HG03025 (cell line): ENCODE data around the gene NASP.
"Not testable (repeated sequence)": the region's sequence is repeated elsewhere in the genome, so short reads cannot be mapped to it uniquely, and the experiment has no call there.

ENCODE experiments used
- ATAC-seq: cut with Tn5 transposase; IDR thresholded peaks from one replicate; pipeline ENCODE4 v1.9.1; 2021; ENCODE audit warnings: mild to moderate bottlenecking, moderate library complexity; ENCODE audit not compliant: unreplicated experiment, low FRiP score

Gene NASP

DNA sequence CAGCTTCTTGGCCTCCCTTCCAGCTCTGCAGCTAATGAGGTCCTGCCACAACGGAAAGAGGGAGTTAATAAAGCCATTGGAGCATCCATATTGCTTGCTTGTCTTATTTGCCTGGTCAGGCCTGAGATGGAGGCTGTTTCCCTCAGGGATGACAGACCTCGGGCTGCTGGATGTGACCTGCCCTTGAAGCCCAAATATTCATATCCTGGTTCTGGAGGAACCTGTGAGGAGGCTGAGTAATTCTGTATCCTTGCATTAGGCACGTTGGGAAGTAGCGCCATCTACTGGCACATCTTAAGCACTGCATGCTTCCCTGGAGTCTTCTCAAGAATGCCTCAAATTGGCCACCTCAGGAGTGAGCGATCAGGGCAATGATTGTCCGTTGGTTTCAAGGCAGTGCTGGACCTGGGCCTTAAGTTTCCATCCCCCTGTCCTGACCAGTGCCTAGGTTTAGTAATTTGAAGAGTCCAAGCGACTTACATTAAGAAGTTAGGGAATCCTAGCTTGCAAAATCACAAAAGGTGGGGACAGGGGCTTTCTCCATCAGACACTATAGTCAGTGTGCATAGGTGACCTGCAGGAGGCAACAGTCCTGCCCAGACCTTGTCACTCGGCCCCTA, 13.8 kb upstream of the NASP start:
- ATAC-seq: peak; percentile 47

DNA sequence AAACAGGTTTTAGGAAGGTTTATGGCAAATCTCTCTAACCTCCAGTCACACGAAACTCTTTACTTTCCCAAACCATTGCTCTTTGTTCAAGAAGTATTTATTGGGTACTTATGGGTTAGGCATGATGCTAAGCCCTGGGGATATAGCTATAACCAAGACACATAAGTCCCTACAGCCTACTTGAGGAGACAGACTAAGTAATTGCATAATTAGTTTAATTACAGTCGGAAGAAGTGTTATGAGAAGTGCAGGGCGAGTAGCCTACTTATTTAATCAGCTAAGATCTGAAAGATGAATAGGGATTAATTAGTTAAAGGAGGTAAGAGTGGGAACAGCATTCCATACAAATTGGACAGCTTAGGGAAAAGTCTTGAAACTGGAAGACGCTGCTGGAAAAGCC, 13.2 kb upstream of the NASP start:
- no peak for ATAC-seq

DNA sequence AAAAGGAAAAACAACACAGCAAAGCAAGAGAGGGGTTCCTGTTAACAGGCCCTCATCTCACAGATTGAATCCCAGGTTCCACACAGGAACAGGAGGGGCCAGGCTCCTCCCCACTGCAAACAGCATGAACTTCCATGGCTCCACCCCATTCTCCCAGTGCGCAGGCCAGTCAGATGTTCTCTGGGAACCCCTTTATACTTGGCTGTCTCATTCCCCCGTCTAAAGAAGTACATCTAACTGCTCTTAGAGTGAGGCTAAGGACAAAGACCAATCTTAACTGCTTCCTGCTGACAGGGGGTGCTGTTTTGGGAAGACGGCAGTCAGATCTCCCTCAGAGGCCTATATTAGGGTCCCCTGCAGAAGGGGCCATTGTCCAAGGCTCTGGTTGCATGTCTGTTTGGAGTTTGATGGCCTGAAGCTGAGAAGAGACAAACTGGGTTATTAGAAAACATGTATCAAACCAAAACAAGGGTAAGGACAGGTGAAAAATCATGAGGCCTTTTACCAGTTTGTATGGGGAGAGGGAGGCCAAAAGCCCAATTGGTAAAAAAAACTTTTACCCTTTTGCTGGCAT, 10.5 kb upstream of the NASP start:
- no peak for ATAC-seq

DNA sequence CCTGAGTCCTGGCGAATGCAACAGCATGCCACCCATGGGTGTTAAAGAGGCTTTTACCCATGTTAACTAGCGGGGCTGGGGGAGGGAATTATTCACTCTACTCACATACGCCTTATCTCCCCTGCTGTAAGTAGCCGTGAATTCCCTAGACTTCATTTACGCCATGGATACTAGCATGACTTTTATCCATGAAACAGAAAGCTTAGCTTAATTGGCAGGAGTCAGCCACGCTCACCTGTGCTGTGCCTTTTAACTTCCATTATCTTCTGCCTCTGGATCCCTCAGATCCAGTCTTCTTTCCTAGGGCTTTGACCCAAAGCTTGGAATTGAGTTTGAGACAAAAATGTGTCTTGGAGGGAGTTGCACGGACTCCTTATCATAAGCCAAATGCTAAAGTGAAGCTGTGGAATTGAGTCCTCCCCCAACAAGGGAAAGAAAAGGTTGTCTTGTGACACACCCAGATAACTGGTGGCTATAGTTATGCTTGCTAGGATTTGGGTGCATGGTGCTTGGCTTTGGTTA, 9.7 kb upstream of the NASP start:
- ATAC-seq: no peak

DNA sequence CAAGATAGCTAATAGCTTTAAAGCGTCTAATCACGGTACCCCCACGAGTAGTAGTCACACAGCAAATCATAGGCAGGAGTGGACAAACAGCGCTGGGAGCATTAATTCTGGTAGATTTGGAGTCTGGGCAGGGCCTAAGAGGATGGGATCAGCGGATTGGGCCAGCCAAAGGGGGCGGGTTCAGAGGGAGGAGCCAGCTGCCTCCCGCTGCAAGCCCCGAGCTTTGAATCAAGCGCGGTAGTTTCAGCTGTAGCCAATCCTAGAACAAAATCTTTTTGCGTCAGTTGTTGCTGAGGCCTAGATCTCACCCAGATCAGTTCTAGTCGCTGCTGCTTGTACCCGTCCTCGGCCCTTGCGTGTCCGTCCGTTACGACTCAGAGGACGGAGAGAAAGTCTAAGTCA, 576 bp upstream of the NASP start:
- ATAC-seq: peak; percentile 74

DNA sequence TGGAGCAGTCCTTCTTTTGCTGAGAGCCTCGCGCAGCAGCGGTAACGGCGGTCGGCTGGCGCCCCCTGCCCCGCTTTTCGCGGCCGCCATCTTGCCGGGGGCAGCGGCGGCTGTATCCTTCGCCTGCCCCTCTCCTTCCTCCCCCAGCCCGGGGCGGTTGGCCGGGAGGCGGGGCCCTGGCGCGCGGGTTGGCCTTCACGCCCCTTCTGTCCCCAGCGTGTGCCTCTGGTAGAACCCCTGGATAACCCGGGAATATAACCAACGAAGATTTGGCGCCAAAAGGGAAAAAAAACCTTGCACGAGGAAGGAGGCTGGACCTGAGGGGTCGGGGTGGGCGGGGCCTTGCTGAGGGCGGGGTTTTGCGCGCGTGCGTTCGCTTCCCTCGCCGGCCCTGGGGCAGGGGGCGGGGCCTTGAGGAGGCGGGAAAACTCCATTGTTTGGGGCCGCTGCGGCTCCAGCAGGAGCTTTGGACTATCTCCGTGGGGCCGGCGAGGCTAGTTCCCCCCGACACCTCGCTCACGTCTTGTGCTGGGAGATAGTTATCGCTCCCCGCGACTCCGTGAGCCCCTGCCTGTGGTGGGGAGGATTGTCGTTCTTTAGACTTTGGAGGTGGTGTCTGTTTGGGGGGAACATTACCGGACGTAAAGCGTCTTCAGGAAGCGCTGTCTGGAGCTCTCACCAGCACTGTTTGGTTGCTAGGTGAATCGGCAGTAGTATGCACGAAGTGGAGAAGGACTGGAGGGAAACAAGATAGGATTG, 689 bp downstream of the NASP start:
- ATAC-seq: peak; percentile 31

DNA sequence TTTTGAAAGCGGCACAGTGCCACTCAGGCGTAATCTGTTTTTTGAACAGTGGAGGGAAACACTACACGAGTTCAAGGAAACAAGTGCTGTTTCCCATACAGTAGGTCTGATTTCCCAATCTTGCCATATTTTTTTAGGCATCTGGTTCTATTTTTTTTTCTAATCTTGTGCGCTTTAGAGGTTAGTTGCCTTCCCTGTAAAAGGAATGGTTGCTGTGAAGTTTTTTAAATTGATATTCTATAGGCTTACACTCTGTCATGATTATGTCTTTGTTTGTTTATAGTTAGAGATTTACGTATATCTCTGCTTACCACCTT, 1.2 kb downstream of the NASP start:
- ATAC-seq: no peak

DNA sequence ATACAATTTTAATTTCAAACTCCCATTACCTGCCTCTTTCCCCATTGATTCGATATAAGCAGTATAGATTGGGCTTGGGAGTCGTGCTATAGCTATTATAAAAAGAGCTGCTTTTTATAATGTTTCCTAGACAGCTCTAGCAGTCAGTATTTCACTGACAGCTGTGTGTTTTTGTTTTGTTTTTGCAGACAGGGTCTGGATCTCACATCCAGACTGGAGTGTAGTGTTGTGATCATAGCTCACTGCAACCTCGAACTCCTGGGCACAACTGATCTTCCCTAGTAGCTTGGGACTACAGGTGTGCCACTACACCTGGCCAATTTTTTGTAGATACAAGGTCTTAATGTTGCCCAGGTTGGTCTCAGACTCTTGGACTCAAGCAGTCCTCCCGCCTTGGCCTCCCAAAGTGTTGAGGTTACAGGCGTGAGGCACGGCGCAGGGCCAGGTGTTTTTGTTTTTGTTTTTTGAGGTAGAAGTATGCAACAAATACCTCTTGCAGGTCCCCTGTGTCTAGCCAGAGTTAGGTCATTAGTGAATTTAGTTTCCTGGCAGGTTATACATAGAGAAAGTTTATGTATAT, 1.7 kb downstream of the NASP start:
- no peak for ATAC-seq

DNA sequence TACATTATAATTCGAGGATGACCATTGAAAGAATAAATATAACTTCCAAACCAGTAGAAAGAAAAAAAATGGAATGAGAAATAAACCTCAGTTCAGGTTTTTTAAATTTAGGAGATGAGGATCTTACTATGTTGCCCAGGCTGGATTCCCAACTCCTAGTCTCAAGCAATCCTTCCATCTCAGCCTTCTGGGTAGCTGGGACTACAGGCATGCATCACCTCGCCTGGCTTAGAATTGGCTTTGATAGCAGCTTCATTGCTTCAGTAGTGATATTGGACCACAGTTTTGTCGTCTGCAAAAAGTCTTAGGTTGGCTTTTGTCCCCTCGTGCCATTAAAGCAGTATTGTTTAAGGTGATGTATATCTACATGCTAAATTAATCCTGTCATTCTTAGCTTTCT, 2.9 kb downstream of the NASP start:
- ATAC-seq: no peak

DNA sequence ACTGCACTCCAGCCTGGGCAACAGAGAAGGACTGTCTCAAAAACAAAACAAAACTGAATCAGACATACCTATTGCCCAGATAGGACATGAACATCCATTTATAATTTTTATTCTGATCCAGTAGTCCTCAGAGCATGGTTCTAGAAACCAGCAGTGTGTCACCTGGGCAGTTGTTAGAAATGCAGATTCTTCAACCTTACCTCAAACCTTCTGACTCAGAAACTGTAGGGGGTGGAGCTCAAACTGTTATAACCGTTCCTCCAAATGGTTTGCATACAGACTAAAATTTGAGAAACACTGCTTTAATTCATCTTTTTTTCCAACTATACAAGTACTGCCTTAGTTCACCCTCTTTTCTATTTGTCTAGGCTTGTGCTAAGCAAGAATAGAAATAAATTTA, 6.0 kb downstream of the NASP start:
- no peak for ATAC-seq

DNA sequence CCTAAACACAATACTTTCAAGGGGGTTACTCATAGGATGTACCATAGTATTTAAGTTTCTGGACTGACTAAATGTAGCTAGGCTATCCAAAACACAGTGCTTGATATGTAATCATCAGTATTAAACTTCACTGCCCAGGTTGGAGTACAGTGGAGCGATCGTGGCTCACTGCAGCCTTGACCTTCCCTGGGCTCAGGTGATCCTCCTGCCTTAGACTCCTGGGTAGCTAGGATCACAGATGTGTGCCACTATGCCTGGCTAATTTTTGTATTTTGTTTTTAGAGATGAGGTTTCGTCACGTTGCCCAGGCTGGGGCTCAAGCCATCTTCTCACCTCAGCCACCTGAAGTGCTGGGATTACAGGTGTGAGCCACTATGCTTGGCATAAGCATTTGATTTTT, 10.6 kb downstream of the NASP start:
- no peak for ATAC-seq

DNA sequence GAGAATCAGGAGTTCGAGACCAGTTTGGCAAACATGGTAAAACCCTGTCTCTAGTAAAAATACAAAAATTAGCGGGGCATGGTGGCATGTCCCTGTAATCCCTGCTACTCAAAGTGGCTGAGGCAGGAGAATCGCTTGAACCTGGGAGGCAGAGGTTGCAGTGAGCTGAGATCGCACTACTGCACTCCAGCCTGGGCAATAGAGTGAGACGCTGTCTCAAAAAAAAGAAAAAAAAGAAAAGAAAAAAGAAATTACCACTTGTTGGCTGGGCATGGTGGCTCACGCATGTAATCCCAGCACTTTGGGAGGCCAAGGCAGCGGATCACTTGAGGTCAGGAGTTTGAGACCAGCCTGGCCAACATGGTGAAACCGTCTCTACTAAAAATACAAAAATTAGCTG, 12.9 kb downstream of the NASP start:
- ATAC-seq: not testable (repeated sequence)

DNA sequence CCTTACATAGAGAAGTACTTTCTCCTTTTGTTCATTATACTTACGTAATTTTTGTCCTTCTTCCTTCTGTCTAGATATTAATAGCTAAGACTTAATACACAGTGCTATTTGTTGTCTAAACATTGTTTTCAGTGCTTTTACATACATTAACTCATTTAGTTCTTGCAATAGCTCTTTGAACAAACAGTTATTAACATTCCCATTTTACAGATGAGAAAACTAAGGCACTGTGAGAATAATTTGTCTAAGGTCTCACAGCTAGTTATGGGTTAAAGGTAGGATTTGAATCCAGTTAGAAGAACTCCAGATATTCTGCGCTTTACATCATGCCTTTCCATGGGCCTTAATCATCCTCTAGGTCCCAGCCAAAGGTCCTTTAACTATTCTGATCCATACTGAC, 20.4 kb downstream of the NASP start:
- ATAC-seq: no peak

DNA sequence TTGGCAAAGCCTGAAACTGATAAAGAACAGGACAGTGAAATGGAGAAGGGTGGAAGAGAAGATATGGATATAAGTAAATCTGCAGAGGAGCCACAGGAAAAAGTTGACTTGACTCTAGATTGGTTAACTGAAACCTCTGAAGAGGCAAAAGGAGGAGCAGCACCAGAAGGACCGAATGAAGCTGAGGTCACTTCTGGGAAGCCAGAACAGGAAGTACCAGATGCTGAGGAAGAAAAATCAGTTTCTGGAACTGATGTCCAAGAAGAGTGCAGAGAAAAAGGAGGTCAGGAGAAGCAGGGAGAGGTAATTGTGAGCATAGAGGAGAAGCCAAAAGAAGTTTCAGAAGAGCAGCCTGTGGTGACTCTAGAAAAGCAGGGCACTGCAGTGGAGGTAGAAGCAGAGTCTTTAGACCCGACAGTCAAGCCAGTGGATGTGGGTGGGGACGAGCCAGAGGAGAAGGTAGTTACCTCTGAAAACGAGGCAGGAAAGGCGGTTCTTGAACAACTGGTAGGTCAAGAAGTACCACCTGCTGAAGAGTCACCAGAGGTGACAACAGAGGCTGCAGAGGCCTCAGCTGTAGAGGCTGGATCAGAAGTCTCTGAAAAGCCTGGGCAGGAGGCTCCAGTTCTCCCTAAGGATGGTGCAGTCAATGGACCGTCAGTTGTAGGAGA, 23.7 kb downstream of the NASP start:
- ATAC-seq: no peak

DNA sequence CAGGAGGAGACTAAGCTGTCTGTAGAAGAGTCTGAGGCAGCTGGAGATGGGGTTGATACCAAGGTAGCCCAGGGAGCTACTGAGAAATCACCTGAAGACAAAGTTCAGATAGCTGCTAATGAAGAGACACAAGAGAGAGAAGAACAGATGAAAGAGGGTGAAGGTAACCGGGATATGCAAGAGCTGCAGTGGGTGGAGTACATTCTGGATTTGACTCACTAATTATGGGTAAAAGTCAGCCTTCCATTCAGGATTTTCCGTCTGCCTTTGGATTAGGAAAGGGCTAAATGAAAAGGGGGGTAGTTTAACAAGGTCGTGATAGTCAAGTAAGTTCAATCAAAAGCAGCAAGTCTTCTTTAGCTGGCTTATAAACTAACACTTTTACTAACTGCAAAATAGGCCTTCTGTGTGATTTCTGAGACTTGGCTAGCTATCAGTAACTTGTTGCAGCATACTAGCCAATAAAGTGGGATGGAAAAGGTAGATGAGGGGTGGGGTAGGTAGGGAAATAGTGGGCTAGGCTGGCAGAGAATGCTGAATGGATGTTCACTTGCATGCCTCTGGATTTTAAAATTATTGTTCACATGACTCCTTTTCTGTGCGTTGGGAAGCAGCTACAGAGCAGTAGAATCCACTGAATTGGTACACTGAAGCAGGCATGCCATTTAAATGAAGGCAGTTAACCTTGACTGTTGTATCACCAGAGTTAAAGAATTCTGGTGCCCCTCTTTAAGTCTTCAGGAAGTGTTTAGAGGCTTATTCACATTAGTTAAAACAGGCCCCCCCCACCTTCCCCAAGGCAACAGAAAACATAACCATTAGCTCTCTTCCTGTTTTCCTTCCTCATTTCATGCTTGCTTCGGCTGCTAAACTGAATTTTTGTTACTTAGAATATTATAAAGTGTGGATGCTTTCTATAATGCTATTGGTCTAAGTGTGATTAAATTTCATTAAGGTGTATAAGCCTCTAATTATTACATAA, 24.6 kb downstream of the NASP start:
- no peak for ATAC-seq

DNA sequence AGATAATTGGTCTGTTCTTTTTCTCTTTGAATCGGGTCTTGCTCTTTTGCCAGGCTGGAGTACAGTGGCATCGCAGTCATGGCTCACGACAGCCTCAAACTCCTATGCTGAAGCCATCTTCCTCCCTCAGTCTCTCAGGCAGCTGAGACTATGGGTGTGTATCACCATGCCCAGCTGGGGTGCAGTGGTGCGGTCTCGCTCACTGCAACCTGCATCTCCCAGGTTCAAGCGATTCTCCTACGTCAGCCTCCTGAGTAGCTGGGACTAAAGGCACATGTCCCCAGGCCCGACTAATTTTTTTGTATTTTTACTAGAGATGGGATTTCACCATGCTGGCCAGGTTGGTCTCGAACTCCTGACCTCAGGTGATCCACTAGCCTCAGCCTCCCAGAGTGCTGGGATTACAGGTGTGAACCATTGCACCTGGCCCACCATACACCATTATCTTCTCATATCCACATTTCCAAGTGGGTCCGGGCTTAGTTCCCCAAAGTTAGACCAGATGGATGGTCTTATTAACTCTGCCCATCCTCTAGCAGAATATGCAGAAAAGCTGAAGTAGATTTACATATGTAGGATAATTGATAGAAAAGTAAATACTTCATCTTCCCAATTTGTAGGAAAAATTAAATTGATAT, 26.9 kb downstream of the NASP start:
- ATAC-seq: no peak

DNA sequence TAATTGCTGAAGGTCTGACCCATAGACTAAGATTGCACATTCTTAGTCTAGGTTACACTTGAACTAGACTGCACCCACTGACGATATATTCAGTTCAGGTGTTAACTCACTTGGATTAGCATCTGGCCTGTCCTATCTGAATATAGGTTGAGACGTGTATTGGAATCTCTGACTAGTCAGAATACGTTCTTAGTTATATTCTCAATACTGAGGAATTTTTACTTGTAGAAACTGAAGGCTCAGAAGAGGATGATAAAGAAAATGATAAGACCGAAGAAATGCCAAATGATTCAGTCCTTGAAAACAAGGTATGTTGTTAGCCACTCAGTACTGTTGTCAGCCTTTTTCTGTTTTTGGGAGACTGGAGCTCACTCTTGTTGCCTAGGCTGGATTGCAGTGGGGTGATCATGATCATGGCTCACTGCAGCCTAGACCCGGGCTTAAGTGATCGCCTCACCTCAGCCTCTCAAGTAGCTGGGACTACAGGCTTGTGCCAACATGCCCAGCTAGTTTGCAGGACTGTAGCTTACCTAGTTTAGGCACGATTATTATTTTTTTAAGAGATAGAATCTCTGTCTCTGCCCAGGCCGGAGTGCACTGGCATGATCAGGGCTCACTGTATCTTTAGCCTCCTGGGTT, 29.2 kb downstream of the NASP start:
- ATAC-seq: no peak

DNA sequence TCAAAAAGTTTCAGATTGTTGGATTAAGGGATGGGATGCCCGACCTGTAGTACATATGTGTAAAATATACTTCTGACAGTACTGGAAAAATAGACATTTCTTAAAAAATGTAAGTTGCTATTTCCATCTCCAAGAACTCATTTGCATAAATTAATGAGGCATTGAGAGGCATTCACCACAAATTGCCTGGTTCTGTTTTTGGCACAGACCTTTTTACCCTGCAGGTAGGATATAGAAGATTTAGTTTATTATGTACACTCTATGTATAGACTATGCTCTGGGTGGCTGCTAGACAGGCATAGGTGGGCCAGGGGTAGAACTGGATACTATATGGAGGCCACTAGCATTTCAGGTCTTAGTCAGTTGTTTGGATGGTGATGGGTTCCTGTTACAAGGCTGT, 32.0 kb downstream of the NASP start:
- no peak for ATAC-seq

DNA sequence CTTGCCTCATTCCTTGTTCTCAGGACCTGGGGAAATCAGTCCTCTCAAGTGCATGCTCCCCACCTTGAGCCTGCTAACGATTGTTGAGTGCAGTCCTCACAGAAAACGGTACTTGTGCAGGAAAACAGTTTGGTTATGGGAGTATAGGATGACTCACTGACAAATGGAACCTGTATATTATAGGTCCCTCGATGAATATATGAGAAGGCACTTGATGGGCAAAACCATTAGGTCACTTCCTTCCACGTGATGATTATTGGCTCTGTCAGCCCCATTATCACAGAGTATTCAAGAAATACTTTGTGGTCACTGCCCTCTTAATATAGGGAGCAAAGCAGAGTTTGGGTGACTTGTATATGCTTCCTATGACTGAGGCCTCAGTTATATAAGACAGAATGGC, 33.8 kb downstream of the NASP start:
- ATAC-seq: no peak
